Measurements from ENCODE around the gene TNFSF11.

Gene TNFSF11

DNA sequence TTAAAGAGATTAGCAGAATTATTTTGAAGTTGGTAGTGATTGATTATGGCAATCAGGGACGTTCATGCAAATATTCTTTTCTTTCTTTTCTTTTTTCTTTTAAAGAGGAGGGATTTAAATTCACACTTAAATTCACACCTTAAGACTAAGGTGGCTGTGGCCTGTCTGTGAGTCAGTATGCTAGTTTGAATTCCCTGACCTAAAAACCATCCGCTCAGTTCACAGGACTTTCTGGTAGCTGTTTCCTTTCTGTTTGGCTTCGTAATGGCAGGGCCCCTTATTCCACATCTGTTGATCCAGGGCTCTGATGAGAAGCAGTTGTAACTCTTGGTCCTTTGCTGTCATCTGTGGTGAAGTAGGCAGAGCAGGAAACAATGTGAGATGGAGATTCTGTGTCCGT is 7.5 kb downstream of the TNFSF11 start:
- TF ChIP-seq, protein P1, sequence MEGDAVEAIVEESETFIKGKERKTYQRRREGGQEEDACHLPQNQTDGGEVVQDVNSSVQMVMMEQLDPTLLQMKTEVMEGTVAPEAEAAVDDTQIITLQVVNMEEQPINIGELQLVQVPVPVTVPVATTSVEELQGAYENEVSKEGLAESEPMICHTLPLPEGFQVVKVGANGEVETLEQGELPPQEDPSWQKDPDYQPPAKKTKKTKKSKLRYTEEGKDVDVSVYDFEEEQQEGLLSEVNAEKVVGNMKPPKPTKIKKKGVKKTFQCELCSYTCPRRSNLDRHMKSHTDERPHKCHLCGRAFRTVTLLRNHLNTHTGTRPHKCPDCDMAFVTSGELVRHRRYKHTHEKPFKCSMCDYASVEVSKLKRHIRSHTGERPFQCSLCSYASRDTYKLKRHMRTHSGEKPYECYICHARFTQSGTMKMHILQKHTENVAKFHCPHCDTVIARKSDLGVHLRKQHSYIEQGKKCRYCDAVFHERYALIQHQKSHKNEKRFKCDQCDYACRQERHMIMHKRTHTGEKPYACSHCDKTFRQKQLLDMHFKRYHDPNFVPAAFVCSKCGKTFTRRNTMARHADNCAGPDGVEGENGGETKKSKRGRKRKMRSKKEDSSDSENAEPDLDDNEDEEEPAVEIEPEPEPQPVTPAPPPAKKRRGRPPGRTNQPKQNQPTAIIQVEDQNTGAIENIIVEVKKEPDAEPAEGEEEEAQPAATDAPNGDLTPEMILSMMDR (IDR thresholded peaks at IDR 0.05), result no peak
- H3K27ac ChIP-seq, result no peak overlapping the region

DNA sequence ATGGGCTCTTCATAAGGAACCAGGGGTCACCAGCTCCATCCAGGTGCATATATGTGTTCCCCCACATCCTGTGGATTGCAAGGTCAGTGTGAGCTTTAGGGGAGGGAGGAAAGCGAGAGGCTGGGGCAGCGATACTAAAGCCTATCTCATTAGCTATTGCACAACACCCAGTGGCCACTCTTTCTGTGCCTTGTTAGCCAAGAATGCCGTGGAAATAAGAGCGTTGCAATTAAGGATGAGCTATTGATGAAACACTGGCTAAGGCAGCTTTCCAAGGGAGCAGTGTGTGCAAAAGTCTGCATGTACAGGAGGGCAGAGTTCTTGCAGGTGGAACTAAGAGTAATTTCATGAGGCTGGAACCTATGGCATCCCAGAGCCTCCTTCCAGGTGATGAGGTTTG is 17.6 kb downstream of the TNFSF11 start:
- TF ChIP-seq, protein P1 (IDR thresholded peaks at IDR 0.05), result no peak
- TF ChIP-seq ZFX (IDR thresholded peaks at IDR 0.05; ENCODE audit: borderline replicate concordance), result no peak
- H3K27ac ChIP-seq, result no peak overlapping the region

DNA sequence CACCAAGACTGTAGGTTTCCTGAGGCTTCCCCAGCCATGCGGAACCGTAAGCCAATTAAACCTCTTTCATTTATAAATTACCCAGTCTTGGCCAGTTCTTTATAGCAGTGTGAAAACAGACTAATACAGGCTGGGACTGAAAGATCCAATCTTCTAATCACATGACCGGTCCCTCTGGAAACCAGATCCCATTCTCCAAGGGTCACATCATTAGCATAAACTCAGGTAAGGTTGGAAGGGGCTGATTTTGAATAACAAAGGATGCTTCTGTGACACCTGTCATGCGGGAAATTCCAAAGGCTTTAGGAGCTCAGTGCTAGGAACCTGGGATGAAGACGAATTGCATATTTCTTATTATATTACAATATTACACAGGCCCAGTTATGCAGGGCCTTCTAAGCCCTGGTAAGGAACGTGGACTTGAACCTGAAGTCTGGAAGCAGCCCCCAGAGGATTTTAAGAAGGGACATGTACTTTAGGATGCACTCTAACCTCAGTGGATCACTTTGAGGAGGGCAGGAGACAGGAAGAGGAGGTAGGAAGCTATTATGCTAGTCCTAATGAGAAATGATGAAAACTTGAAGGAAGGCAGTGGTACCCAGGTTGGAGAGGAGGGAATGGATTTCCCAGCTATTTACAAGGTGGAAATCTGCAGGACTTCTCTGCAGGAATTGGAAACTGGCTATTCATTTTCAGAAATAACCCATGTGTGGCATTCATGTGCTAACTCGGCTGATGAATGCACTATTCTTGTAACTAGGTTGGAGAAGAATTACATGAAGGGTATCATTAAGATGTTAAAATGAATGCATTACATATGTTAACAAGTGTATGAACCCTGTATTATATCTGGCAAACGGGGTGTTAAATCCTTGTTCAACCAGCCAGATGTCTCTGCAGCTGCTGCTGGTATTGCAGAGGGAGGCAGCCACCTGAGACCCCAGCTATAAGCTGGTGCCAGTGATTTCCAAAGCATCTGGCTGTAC is 19.3 kb downstream of the TNFSF11 start:
- TF ChIP-seq, protein P1 (IDR thresholded peaks at IDR 0.05), result no peak
- TF ChIP-seq ZFX (IDR thresholded peaks at IDR 0.05; ENCODE audit: borderline replicate concordance), result no peak
- H3K27ac ChIP-seq, result no peak overlapping the region

DNA sequence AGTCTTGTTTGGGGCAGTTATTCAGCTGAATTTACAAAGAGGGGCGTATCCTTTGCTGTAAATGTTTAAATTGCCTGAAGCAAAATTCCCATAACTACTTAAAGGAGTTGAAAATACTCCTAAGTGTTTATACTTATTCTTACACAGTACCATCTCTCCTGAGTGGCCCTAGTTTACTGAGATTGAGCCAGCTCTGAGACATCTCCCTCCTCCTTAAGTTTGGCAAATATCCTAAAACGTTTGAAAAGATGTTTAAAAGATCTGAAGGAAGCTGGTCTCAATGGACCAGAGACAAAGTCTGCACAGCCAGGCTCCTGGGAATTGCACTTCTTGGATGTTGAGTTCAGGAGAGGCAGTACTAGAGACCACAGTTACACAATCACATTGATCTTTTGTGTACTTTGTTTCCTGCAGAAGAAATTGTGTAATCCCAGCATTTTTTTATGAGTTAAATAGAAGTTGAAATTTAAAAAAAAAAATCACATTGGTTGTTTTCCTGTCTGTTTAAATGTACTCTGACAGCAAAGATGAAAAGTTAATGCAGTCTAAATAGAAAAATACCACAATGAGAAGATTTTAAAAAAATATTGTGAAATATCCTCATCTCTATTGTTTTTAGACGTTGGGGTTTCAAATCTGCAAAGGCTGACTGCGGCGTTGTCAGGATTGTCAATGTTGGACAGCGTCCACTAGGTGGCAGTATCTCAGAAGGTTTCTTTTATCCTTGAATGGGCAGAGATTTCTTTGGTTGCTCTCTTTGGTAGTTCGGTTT is 20.7 kb downstream of the TNFSF11 start:
- no peak overlapping the region for H3K27ac ChIP-seq
- no peak for TF ChIP-seq ZFX (IDR thresholded peaks at IDR 0.05; ENCODE audit: borderline replicate concordance)
- TF ChIP-seq, protein P1 (IDR thresholded peaks at IDR 0.05), result peak; percentile 89

DNA sequence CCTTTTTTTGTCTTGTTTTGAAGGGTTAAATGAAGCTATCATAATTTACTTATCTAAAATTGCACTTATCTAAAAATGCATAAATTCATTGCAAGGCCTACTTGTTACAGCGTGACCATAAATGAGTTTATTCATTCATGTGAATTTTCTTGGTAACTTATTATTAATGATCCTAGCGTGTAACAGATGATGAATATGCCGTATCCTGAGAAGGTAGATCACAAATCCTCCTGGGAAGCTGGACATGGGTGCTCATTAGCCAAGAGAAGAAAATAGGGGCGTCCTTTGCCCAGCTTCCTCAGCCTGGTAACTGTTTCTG is 21.3 kb downstream of the TNFSF11 start:
- H3K27ac ChIP-seq, result no peak overlapping the region

DNA sequence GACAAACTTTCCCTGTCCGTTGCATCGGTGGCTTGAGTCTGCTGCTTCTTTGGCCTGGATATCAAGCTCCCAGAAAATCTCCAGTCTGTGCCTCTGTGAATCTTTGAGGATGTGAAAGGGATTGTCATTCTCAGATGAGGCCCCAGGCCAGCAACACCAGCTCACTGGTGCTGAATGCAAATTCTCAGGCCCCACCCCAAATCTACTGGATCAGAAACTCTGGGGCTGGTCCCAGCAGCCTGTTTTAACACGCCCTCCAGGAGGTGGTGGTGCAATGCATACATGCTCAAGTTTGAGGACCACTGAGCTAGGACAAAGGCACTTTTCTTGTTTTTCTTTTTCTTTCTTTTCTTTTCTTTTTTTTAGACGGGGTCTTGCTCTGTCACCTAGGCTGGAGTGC is 23.6 kb downstream of the TNFSF11 start:
- no peak for TF ChIP-seq ZFX (IDR thresholded peaks at IDR 0.05; ENCODE audit: borderline replicate concordance)
- TF ChIP-seq, protein P1 (IDR thresholded peaks at IDR 0.05), result no peak
- no peak overlapping the region for H3K27ac ChIP-seq

More for the DNA sequence above, 21.3 kb downstream of the TNFSF11 start:
- TF ChIP-seq, protein P1 (IDR thresholded peaks at IDR 0.05), result peak; percentile 63
- TF ChIP-seq ZFX (IDR thresholded peaks at IDR 0.05; ENCODE audit: borderline replicate concordance), result no peak

DNA sequence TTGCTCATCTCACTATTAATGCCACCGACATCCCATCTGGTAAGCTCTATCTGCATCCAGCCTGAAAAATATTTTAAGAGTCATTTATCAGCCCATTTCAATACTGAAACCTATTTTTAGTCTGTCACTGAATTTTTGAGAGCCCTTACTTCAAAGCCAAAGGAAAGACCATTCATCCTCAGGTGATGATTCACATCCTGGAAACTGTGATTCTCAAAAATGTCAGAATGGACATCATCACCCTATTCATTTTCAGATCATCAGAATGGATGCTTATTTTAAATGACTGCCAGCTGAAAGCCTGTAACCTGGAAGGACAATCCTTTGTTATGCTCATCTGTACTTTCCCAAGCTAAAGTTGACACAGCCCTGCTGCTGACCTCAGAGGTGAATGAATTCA is 27.0 kb downstream of the TNFSF11 start:
- H3K27ac ChIP-seq, result no peak overlapping the region
- TF ChIP-seq, protein P1 (IDR thresholded peaks at IDR 0.05), result no peak
- no peak for TF ChIP-seq ZFX (IDR thresholded peaks at IDR 0.05; ENCODE audit: borderline replicate concordance)

All from 22Rv1 (cell line).